HepG2 (cell line): ENCODE data around the gene SSBP4. TPM values are rescaled to one million over a fixed set of nuclear protein-coding genes. Genes with fewer than 3 reads are reported as not detected.

Experiments
- ASH2L ChIP-seq: fragments of 300-600, 200-600 bp; sonication (generic); IDR thresholded peaks from 2 replicates; pipeline ENCODE4 v1.7.0; 2017; ENCODE audit warnings: low read depth, mild to moderate bottlenecking, moderate library complexity, mixed read lengths, low read length; ENCODE audit not compliant: insufficient read length
- ATF3 ChIP-seq: sonication (generic); formaldehyde crosslinking; IDR thresholded peaks from 2 replicates; pipeline ENCODE4 v1.4.0; 2020; ENCODE audit warnings: missing genetic modification reagents
- FOXK1 ChIP-seq: sonication (generic); formaldehyde crosslinking; IDR thresholded peaks from 2 replicates; pipeline ENCODE4 v1.4.0; 2020; ENCODE audit warnings: low read depth, missing genetic modification reagents, borderline replicate concordance
- JARID2 ChIP-seq: sonication (generic); formaldehyde crosslinking; IDR thresholded peaks from 2 replicates; pipeline ENCODE4 v1.8.1; 2023; ENCODE audit warnings: missing genetic modification reagents, inconsistent platforms; ENCODE audit not compliant: insufficient replicate concordance
- KDM1A ChIP-seq: IDR thresholded peaks from 2 replicates; pipeline ENCODE4 v1.6.1; 2016; ENCODE audit warnings: missing compliant biosample characterization
- NFE2L1 ChIP-seq: sonication (generic); formaldehyde crosslinking; IDR thresholded peaks from 2 replicates; pipeline ENCODE4 v1.4.0; 2020; ENCODE audit warnings: missing genetic modification reagents, mild to moderate bottlenecking, borderline replicate concordance
- SP5 ChIP-seq: IDR thresholded peaks from 2 replicates; pipeline ENCODE4 v1.6.1; 2016; ENCODE audit warnings: low read depth, borderline replicate concordance
- STAG1 ChIP-seq: sonication (generic); formaldehyde crosslinking; IDR thresholded peaks from 2 replicates; pipeline ENCODE4 v1.4.0; 2020; ENCODE audit warnings: missing genetic modification reagents
- TERF1 ChIP-seq: sonication (generic); formaldehyde crosslinking; IDR thresholded peaks from 2 replicates; pipeline ENCODE4 v1.8.0; 2022; ENCODE audit warnings: mild to moderate bottlenecking, missing genetic modification reagents, moderate library complexity
- ZIK1 ChIP-seq: sonication (generic); formaldehyde crosslinking; IDR thresholded peaks from 2 replicates; pipeline ENCODE4 v1.5.0; 2020; ENCODE audit warnings: mild to moderate bottlenecking, low read depth, missing genetic modification reagents, borderline replicate concordance
- ZMYM4 ChIP-seq: sonication (generic); formaldehyde crosslinking; IDR thresholded peaks from 2 replicates; pipeline ENCODE4 v1.8.1; 2023; ENCODE audit warnings: mild to moderate bottlenecking, missing genetic modification reagents
- ZNF205 ChIP-seq: IDR thresholded peaks from 2 replicates; pipeline ENCODE4 v1.6.1; 2018; ENCODE audit warnings: missing biosample characterization, missing genetic modification reagents
- ZNF549 ChIP-seq: sonication (generic); formaldehyde crosslinking; IDR thresholded peaks from 2 replicates; pipeline ENCODE4 v1.5.0; 2020; ENCODE audit warnings: missing genetic modification reagents
- ZNF609 ChIP-seq: sonication (generic); formaldehyde crosslinking; IDR thresholded peaks from 2 replicates; pipeline ENCODE4 v1.4.0; 2020; ENCODE audit warnings: mild to moderate bottlenecking, missing genetic modification reagents, borderline replicate concordance
- ZNF773 ChIP-seq: sonication (generic); formaldehyde crosslinking; IDR thresholded peaks from 2 replicates; pipeline ENCODE4 v1.4.0; 2020; ENCODE audit warnings: missing genetic modification reagents, borderline replicate concordance
- polyA plus RNA-seq, 8 experiments: library from polyadenylated mRNA; depleted of rRNA in 3 of 8; stranded (reverse) in 7 of 8; unstranded in 1 of 8; fragments of >200 nt; fragmentation: Illumina TruSeq in 4 of 8; extraction: Trizol in 4 of 8; gene quantifications; 2 replicates each; pipeline versions ENCODE4 v1.2.1 to v1.2.3, GENCODE V29; 2011 to 2016; ENCODE audit warnings: low read depth in 4 of 8, missing spikeins in 1 of 8, mixed read lengths in 1 of 8; ENCODE audit not compliant: insufficient read depth in 1 of 8
- total RNA-seq, 5 experiments: library from RNA; depleted of rRNA; stranded (reverse); fragments of >200 nt; fragmentation: Illumina TruSeq; extraction: Trizol; gene quantifications; 2 replicates each; pipeline ENCODE4 v1.2.3, GENCODE V29; 2016; ENCODE audit warnings: low read depth in 1 of 5
- TF ChIP-seq, protein P1 (sequence below): sonication (generic); formaldehyde crosslinking; IDR thresholded peaks from 2 replicates; pipeline ENCODE4 v1.4.0; 2020; ENCODE audit warnings: low read depth, missing genetic modification reagents
- TF ChIP-seq, protein P2 (sequence below): sonication (generic); formaldehyde crosslinking; IDR thresholded peaks from 2 replicates; pipeline ENCODE4 v1.9.0; 2021; ENCODE audit warnings: missing genetic modification reagents, mild to moderate bottlenecking, borderline replicate concordance

The SSBP4 gene
- total and polyA plus RNA-seq, 2 of the 13 experiments (the other 11 are each of a cell fraction or from before 2014, with no cell fraction given), result 20.8 to 39.5 TPM

DNA sequence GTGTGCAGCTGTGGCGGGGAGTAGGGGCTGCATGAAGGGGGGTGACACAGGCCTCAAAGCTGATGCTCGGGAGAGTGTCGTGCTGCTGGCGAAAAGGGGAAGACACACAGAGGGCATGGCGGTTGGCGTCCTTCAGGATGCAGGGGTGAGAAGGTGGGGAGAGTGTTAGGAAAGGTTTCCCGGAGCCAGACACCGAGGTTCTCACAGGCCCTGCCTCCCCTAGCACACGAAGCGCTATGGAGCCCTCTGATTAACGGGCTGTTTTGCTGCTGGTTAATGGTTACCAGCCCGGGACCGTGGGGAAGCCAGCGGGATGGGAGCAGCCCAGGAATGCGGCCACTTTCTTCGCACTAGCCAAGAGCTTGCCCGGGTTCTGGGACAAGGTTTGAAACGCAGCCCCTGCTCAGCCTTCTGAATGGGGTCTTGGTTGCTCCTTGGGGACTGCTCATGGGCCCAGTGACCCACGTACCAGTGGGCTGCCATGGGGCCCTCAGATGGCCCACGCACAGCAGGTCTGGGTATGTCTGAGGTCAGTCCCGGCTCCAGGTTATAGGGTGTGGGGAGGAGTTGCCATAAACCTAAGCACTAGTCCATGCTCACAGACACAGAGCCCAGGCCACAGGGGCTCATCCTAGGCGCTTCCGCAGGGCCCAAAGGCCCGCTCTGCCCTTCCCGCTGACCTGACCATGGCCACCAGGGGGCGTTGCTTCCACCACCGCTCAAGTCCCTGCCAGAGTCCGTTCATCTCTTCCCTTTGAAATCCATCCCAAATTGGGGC lies 50.1 kb downstream of the SSBP4 start (continued):
- TF ChIP-seq TERF1 (CRISPR knock-in tag) (no peak), NFE2L1 (CRISPR knock-in tag) (no peak), ZNF549 (CRISPR knock-in tag) (no peak), ZMYM4 (CRISPR knock-in tag) (peak; percentile 38; the same call in 1 of the 2 replicates), ZIK1 (CRISPR knock-in tag) (no peak), SP5 (CRISPR knock-in tag) (no peak), JARID2 (CRISPR knock-in tag) (no peak), STAG1 (CRISPR knock-in tag) (peak; percentile 65), ZNF609 (CRISPR knock-in tag) (no peak), FOXK1 (CRISPR knock-in tag) (no peak), ZNF773 (CRISPR knock-in tag) (no peak), ZNF205 (CRISPR knock-in tag) (no peak), ASH2L (peak; percentile 44), KDM1A (CRISPR knock-in tag) (no peak), ATF3 (no peak)
- TF ChIP-seq, protein P1, sequence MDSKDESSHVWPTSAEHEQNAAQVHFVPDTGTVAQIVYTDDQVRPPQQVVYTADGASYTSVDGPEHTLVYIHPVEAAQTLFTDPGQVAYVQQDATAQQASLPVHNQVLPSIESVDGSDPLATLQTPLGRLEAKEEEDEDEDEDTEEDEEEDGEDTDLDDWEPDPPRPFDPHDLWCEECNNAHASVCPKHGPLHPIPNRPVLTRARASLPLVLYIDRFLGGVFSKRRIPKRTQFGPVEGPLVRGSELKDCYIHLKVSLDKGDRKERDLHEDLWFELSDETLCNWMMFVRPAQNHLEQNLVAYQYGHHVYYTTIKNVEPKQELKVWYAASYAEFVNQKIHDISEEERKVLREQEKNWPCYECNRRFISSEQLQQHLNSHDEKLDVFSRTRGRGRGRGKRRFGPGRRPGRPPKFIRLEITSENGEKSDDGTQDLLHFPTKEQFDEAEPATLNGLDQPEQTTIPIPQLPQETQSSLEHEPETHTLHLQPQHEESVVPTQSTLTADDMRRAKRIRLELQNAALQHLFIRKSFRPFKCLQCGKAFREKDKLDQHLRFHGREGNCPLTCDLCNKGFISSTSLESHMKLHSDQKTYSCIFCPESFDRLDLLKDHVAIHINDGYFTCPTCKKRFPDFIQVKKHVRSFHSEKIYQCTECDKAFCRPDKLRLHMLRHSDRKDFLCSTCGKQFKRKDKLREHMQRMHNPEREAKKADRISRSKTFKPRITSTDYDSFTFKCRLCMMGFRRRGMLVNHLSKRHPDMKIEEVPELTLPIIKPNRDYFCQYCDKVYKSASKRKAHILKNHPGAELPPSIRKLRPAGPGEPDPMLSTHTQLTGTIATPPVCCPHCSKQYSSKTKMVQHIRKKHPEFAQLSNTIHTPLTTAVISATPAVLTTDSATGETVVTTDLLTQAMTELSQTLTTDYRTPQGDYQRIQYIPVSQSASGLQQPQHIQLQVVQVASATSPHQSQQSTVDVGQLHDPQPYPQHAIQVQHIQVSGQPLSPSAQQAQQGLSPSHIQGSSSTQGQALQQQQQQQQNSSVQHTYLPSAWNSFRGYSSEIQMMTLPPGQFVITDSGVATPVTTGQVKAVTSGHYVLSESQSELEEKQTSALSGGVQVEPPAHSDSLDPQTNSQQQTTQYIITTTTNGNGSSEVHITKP (CRISPR knock-in tag), result peak; percentile 46; the same call in 1 of the 2 replicates
- TF ChIP-seq, protein P2, sequence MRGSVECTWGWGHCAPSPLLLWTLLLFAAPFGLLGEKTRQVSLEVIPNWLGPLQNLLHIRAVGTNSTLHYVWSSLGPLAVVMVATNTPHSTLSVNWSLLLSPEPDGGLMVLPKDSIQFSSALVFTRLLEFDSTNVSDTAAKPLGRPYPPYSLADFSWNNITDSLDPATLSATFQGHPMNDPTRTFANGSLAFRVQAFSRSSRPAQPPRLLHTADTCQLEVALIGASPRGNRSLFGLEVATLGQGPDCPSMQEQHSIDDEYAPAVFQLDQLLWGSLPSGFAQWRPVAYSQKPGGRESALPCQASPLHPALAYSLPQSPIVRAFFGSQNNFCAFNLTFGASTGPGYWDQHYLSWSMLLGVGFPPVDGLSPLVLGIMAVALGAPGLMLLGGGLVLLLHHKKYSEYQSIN, result no peak
